K562 (cell line): Measurements from ENCODE around the gene SIX1.

Source experiments
- HNRNPUL1 ChIP-seq: fragments of 200-400 bp; formaldehyde crosslinking; IDR thresholded peaks from 2 replicates; pipeline ENCODE4 v1.6.1; 2017; ENCODE audit warnings: low read length
- MYC ChIP-seq, 2 experiments: fragments of 250-450 bp in 1 of 2; sonication (Bioruptor Pico) in 1 of 2; IDR thresholded peaks; 2 replicates each; pipeline versions ENCODE4 v1.5.1 to v1.6.1; 2012 to 2021; ENCODE audit warnings: low read depth in 2 of 2, borderline replicate concordance in 1 of 2, improper control_type of control experiment in 1 of 2, low read length in 1 of 2, mild to moderate bottlenecking in 1 of 2, moderate library complexity in 1 of 2
- SAFB2 ChIP-seq: fragments of 200-400 bp; formaldehyde crosslinking; IDR thresholded peaks from 2 replicates; pipeline ENCODE4 v1.6.1; 2018; ENCODE audit warnings: borderline replicate concordance, low read length, low read depth, moderate library complexity; ENCODE audit not compliant: severe bottlenecking
- TF ChIP-seq, protein P1 (sequence below): sonication (generic); formaldehyde crosslinking; IDR thresholded peaks from 2 replicates; pipeline ENCODE4 v1.8.1; 2023; ENCODE audit warnings: mild to moderate bottlenecking, missing genetic modification reagents
- TF ChIP-seq, protein P2 (sequence below): fragments of 450-650 bp; IDR thresholded peaks from 2 replicates; pipeline ENCODE4 v1.6.1; 2016; ENCODE audit warnings: mild to moderate bottlenecking
- TF ChIP-seq, protein P3 (sequence below), 3 experiments: IDR thresholded peaks in 2 of 3; conservative IDR thresholded peaks in 1 of 3; 2 replicates each; pipeline ENCODE4 v1.5.1; 2011 to 2012; ENCODE audit warnings: low read length in 3 of 3, mild to moderate bottlenecking in 3 of 3, control low read depth in 2 of 3, improper control_type of control experiment in 1 of 3, inconsistent platforms in 1 of 3, low read depth in 1 of 3, mixed read lengths in 1 of 3, moderate library complexity in 1 of 3; ENCODE audit not compliant: insufficient read depth in 2 of 3

DNA sequence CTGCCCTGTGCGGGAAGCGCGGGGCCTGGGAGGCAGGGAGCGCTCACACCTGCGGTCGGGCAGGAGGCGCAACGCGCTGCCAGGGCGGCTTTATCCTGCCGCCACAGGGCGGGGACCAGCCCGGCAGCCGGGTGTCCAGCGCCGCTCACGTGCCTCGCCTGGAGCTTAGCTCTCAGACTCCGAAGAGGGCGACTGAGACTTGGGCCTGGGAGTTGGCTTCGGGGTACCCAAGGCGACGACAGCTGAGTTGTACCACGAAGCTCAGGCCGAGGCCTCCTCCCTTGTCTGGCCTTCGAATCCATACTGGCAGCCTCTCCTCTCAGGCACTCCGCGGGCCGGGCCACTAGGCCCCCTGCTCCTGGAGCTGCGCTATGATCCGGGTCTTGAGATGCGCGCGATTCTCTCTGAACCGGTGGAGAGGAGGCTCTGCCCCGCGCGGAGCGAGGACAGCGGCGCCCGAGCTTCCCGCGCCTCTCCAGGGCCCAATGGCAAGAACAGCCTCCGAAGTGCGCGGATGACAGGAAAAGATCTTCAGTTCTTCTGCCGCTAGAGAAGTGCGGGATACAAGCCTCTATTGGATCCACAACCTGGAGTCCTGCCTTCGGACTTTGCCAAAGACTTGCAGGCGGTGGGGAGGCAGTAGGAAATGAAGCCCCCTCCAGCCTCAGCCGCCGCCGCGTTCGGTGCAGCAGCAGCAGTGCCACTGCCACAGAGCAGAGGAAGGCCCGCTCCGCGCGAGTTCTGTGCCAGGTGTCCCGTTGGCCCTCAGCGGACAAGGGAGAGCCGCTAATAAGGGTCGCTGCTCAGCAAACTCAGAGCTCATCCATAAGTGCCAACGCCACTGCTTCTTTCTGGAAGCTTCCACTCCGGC is 6.8 kb downstream of the SIX1 start:
- TF ChIP-seq, protein P1, sequence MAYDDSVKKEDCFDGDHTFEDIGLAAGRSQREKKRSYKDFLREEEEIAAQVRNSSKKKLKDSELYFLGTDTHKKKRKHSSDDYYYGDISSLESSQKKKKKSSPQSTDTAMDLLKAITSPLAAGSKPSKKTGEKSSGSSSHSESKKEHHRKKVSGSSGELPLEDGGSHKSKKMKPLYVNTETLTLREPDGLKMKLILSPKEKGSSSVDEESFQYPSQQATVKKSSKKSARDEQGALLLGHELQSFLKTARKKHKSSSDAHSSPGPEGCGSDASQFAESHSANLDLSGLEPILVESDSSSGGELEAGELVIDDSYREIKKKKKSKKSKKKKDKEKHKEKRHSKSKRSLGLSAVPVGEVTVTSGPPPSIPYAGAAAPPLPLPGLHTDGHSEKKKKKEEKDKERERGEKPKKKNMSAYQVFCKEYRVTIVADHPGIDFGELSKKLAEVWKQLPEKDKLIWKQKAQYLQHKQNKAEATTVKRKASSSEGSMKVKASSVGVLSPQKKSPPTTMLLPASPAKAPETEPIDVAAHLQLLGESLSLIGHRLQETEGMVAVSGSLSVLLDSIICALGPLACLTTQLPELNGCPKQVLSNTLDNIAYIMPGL (CRISPR knock-in tag): no peak
- TF ChIP-seq, protein P2, sequence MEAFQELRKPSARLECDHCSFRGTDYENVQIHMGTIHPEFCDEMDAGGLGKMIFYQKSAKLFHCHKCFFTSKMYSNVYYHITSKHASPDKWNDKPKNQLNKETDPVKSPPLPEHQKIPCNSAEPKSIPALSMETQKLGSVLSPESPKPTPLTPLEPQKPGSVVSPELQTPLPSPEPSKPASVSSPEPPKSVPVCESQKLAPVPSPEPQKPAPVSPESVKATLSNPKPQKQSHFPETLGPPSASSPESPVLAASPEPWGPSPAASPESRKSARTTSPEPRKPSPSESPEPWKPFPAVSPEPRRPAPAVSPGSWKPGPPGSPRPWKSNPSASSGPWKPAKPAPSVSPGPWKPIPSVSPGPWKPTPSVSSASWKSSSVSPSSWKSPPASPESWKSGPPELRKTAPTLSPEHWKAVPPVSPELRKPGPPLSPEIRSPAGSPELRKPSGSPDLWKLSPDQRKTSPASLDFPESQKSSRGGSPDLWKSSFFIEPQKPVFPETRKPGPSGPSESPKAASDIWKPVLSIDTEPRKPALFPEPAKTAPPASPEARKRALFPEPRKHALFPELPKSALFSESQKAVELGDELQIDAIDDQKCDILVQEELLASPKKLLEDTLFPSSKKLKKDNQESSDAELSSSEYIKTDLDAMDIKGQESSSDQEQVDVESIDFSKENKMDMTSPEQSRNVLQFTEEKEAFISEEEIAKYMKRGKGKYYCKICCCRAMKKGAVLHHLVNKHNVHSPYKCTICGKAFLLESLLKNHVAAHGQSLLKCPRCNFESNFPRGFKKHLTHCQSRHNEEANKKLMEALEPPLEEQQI: no peak
- TF ChIP-seq HNRNPUL1: no peak
- TF ChIP-seq, protein P3, sequence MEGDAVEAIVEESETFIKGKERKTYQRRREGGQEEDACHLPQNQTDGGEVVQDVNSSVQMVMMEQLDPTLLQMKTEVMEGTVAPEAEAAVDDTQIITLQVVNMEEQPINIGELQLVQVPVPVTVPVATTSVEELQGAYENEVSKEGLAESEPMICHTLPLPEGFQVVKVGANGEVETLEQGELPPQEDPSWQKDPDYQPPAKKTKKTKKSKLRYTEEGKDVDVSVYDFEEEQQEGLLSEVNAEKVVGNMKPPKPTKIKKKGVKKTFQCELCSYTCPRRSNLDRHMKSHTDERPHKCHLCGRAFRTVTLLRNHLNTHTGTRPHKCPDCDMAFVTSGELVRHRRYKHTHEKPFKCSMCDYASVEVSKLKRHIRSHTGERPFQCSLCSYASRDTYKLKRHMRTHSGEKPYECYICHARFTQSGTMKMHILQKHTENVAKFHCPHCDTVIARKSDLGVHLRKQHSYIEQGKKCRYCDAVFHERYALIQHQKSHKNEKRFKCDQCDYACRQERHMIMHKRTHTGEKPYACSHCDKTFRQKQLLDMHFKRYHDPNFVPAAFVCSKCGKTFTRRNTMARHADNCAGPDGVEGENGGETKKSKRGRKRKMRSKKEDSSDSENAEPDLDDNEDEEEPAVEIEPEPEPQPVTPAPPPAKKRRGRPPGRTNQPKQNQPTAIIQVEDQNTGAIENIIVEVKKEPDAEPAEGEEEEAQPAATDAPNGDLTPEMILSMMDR (IDR thresholded peaks at IDR 0.05 in 2 of 3, conservative IDR thresholded peaks at IDR 0.05 in 1 of 3; ENCODE audit: insufficient read depth in 2 of 3, low read depth in 1 of 3, low read length in 3 of 3): no peak
- TF ChIP-seq MYC (IDR thresholded peaks at IDR 0.05; ENCODE audit: low read depth, low read length): no peak
- no peak for TF ChIP-seq MYC (CRISPR knock-in tag; IDR thresholded peaks at IDR 0.05; ENCODE audit: borderline replicate concordance, low read depth)
- TF ChIP-seq SAFB2: no peak
